Activated T-helper 9 cell treated with anti-CD3 and anti-CD28 coated beads, Interleukin-2, amount 50 U/mL, for 16 hours (primary cell): ENCODE measurements around the gene DCANP1.

Experiments
- DNase-seq: peaks from one replicate; pipeline ENCODE4 v3.0.0-alpha.2; 2020; ENCODE audit warnings: low read depth

DCANP1 gene

GRCh38 chr5:135456238-135457099 lies 9.3 kb upstream of the DCANP1 start:
- no peak for DNase-seq

- no peak for DNase-seq
Measured at GRCh38 chr5:135455876-135456237, 8.7 kb upstream of the DCANP1 start.

- no peak for DNase-seq
Measured at GRCh38 chr5:135454946-135455345, 7.8 kb upstream of the DCANP1 start.

- DNase-seq = no peak
Measured at GRCh38 chr5:135453613-135454012, 6.5 kb upstream of the DCANP1 start.

- no peak for DNase-seq
Measured at GRCh38 chr5:135452321-135453030, 5.3 kb upstream of the DCANP1 start, which contains the start of gene TIFAB. Gene TIFAB (minus strand): TSS chr5:135452351. CDS start chr5:135449939, 2,412 bp downstream.

GRCh38 chr5:135451581-135452320 lies 4.6 kb upstream of the DCANP1 start:
- DNase-seq = no peak

GRCh38 chr5:135450952-135451351 lies 3.8 kb upstream of the DCANP1 start:
- no peak for DNase-seq

GRCh38 chr5:135450336-135450735 lies 3.2 kb upstream of the DCANP1 start:
- DNase-seq = no peak

GRCh38 chr5:135449644-135450043 lies 2.5 kb upstream of the DCANP1 start:
- DNase-seq = no peak

- no peak for DNase-seq
Measured at GRCh38 chr5:135448791-135449507, 1.8 kb upstream of the DCANP1 start.

GRCh38 chr5:135448071-135448739 lies 1.1 kb upstream of the DCANP1 start:
- no peak for DNase-seq

GRCh38 chr5:135446615-135447014 lies 533 bp downstream of the DCANP1 start:
- no peak for DNase-seq

GRCh38 chr5:135446206-135446605 lies 942 bp downstream of the DCANP1 start:
- DNase-seq = no peak

GRCh38 chr5:135445306-135445985 lies 1.7 kb downstream of the DCANP1 start:
- no peak for DNase-seq

GRCh38 chr5:135444881-135445280 lies 2.3 kb downstream of the DCANP1 start:
- DNase-seq = no peak

GRCh38 chr5:135444360-135444759 lies 2.8 kb downstream of the DCANP1 start:
- DNase-seq = no peak

- DNase-seq = no peak
Measured at GRCh38 chr5:135443161-135443960, 3.8 kb downstream of the DCANP1 start.

- no peak for DNase-seq
Measured at GRCh38 chr5:135442431-135443160, 4.6 kb downstream of the DCANP1 start.

- no peak for DNase-seq
Measured at GRCh38 chr5:135441919-135442318, 5.2 kb downstream of the DCANP1 start.
